HG03135 (cell line): ENCODE data around the gene SMIM13.

Experiments used
- ATAC-seq: cut with Tn5 transposase; IDR thresholded peaks from one replicate; pipeline ENCODE4 v1.9.1; 2021; ENCODE audit warnings: mild to moderate bottlenecking, moderate library complexity; ENCODE audit not compliant: unreplicated experiment

SMIM13 gene

GRCh38 chr6:11151488-11151887, 57.9 kb downstream of the SMIM13 start:
- no peak for ATAC-seq

GRCh38 chr6:11152581-11152980, 58.9 kb downstream of the SMIM13 start:
- ATAC-seq: no peak

- ATAC-seq: no peak
Measured at GRCh38 chr6:11153447-11153846, 59.8 kb downstream of the SMIM13 start.

GRCh38 chr6:11155589-11155988, 62.0 kb downstream of the SMIM13 start:
- no peak for ATAC-seq

GRCh38 chr6:11160199-11160598, 66.6 kb downstream of the SMIM13 start:
- ATAC-seq: no peak

- ATAC-seq: no peak
Measured at GRCh38 chr6:11161031-11161956, 67.7 kb downstream of the SMIM13 start.

GRCh38 chr6:11162262-11162661, 68.6 kb downstream of the SMIM13 start:
- no peak for ATAC-seq

- no peak for ATAC-seq
Measured at GRCh38 chr6:11163932-11164331, 70.3 kb downstream of the SMIM13 start.

GRCh38 chr6:11164717-11165646, 71.3 kb downstream of the SMIM13 start:
- ATAC-seq: no peak

GRCh38 chr6:11166948-11167347, 73.3 kb downstream of the SMIM13 start:
- ATAC-seq: no peak

- no peak for ATAC-seq
Measured at GRCh38 chr6:11168091-11168635, 74.5 kb downstream of the SMIM13 start.

GRCh38 chr6:11171952-11172351, 78.3 kb downstream of the SMIM13 start:
- ATAC-seq: no peak

GRCh38 chr6:11172501-11173327, 79.1 kb downstream of the SMIM13 start:
- no peak for ATAC-seq

GRCh38 chr6:11174242-11174611, 80.6 kb downstream of the SMIM13 start:
- no peak for ATAC-seq

GRCh38 chr6:11177271-11177670, 83.6 kb downstream of the SMIM13 start:
- ATAC-seq: no peak

- no peak for ATAC-seq
Measured at GRCh38 chr6:11179088-11179418, 85.4 kb downstream of the SMIM13 start.

GRCh38 chr6:11179419-11180202, 86.0 kb downstream of the SMIM13 start:
- no peak for ATAC-seq

GRCh38 chr6:11181478-11182136, 88.0 kb downstream of the SMIM13 start:
- no peak for ATAC-seq

- ATAC-seq: no peak
Measured at GRCh38 chr6:11183761-11184362, 90.2 kb downstream of the SMIM13 start.
